GM06990 (cell line): Measurements from ENCODE around the gene GSTA4.
"Not testable (repeated sequence)": the region's sequence is repeated elsewhere in the genome, so short reads cannot be mapped to it uniquely, and the experiment has no call there.

Experiments used
- DNase-seq: peaks from one replicate; pipeline ENCODE4 v3.0.0-alpha.2; 2011; ENCODE audit not compliant: insufficient read length; ENCODE audit errors: extremely low read depth
- H3K27me3 ChIP-seq: replicated peaks from 2 replicates; pipeline ENCODE4 v1.6.0; 2011; ENCODE audit warnings: low read length; ENCODE audit not compliant: control insufficient read depth, insufficient read depth
- H3K36me3 ChIP-seq: 2 replicates; pipeline ENCODE4 v1.5.1; 2011; ENCODE audit warnings: low read length; ENCODE audit not compliant: control insufficient read depth, insufficient read depth
- H3K4me3 ChIP-seq: replicated peaks from 2 replicates; pipeline ENCODE4 v1.5.1; 2011; ENCODE audit warnings: low read depth, mild to moderate bottlenecking, control low read depth, low read length
- CTCF ChIP-seq: IDR thresholded peaks from 2 replicates; pipeline ENCODE4 v1.5.1; 2011; ENCODE audit warnings: low read length, control low read depth, mild to moderate bottlenecking, inconsistent platforms; ENCODE audit not compliant: insufficient read depth, poor library complexity, severe bottlenecking

The GSTA4 gene

DNA sequence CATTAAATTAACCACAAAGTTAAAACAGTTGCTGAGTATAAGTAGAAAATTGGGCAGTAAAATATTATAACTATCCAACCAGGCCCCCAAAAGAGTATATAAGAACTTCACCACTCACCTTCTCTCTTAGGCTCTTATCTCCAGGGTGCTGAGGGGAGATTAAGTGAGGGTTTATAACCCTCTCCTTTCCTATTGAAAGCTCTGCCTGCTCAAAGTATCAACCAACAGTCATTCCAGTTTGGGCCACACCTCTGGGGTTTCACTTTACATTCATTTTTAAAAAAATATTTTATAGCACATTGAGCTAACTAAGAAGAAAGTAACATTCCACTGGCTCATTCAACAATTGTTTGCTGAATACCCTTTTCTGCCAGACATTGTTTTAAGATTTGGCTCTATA lies 22.1 kb downstream of the GSTA4 start:
- Histone ChIP-seq H3K27me3 (no peaks in the 10 kb centered on the region; the same call in 1 of the 2 replicates), H3K4me3 (no peak overlapping the region), H3K36me3 (no peaks in the 10 kb centered on the region)
- no peak for TF ChIP-seq CTCF
- no peak for DNase-seq

DNA sequence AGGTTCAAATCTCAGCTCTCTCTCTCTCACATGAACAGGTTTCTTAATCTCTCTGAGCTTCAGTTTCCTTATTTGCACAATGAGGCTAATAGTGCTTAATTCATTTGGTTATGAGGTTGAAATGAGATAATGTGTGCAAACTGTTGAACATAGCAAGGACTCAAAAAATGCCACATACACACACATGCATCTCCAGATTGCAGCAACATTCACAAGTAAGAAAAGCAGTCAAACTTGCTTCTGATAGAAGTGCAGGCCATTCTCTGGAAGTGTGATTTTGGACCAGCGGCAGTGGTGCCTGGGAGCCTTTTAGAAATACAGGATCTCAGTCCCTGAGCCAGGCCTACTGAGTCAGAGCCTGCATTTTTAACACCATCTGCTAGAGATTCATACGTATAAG lies 25.7 kb downstream of the GSTA4 start:
- DNase-seq: no peak
- TF ChIP-seq CTCF: no peak
- H3K4me3 ChIP-seq: no peak overlapping the region
- no peaks in the 10 kb centered on the region; the same call in 1 of the 2 replicates for H3K27me3 ChIP-seq
- no peaks in the 10 kb centered on the region for H3K36me3 ChIP-seq

GRCh38 chr6:52966101-52966500 lies 29.0 kb downstream of the GSTA4 start:
- no peak for DNase-seq
- Histone ChIP-seq H3K4me3 (no peak overlapping the region), H3K27me3 (no peaks in the 10 kb centered on the region; the same call in 1 of the 2 replicates), H3K36me3 (no peaks in the 10 kb centered on the region)
- TF ChIP-seq CTCF: no peak

GRCh38 chr6:52965380-52965779 lies 29.7 kb downstream of the GSTA4 start:
- Histone ChIP-seq H3K27me3 (no peaks in the 10 kb centered on the region; the same call in 1 of the 2 replicates), H3K4me3 (no peak overlapping the region), H3K36me3 (no peaks in the 10 kb centered on the region)
- no peak for TF ChIP-seq CTCF
- DNase-seq: no peak

GRCh38 chr6:52964318-52964717 lies 30.8 kb downstream of the GSTA4 start:
- DNase-seq: no peak
- no peaks in the 10 kb centered on the region for H3K36me3 ChIP-seq
- TF ChIP-seq CTCF: no peak
- H3K4me3 ChIP-seq: no peak overlapping the region
- H3K27me3 ChIP-seq: no peaks in the 10 kb centered on the region; the same call in 1 of the 2 replicates

- TF ChIP-seq CTCF: no peak
- H3K36me3 ChIP-seq: no peaks in the 10 kb centered on the region
- no peaks in the 10 kb centered on the region for H3K27me3 ChIP-seq
- no peak for DNase-seq
- H3K4me3 ChIP-seq: no peak overlapping the region
Measured at GRCh38 chr6:52962701-52963100, 32.4 kb downstream of the GSTA4 start.

DNA sequence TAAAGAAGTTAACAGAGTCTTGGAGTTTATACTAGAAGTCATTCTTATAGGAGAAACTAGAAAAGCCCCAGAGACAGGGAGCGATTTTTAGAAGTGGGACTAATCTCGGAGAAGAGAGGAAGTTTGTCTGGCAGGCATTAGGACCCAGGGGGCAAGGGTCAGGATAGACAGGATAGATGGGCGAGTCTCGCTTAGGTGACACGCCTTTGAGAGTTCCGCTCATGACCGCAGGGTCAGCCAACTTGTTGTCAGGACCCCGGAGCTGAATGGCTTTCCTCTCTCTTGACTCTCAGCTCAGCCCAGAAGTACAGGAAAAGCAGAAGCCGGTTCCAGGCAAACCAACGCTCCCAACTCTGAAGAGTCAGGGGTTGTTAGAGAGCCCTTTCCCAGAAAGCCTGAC lies 34.1 kb downstream of the GSTA4 start:
- not testable (repeated sequence) for H3K4me3 ChIP-seq, DNase-seq, H3K36me3 ChIP-seq, H3K27me3 ChIP-seq

- not testable (repeated sequence) for H3K4me3 ChIP-seq, H3K36me3 ChIP-seq, DNase-seq, H3K27me3 ChIP-seq
Measured at GRCh38 chr6:52960211-52960610, 34.9 kb downstream of the GSTA4 start.
